Peyer's patch (tissue), 4 donors: ENCODE measurements around the gene GRHL3.

ENCODE experiments used
- POLR2A ChIP-seq, 2 donors: fragments of 450-650 bp; IDR thresholded peaks; one replicate each; pipeline ENCODE4 v1.5.1; 2017; ENCODE audit warnings: antibody characterized with exemption in 2 of 2, mild to moderate bottlenecking in 2 of 2, moderate library complexity in 2 of 2
- TF ChIP-seq, protein P1 (sequence below), 6 experiments: fragments of 450-650 bp in 4 of 6; fragments of 200-600 bp in 2 of 6; sonication (generic) in 1 of 6; IDR thresholded peaks; one replicate each; pipeline ENCODE4 v1.5.1; 2017 to 2019; ENCODE audit warnings: antibody characterized with exemption in 6 of 6, mild to moderate bottlenecking in 3 of 6, moderate library complexity in 1 of 6

DNA sequence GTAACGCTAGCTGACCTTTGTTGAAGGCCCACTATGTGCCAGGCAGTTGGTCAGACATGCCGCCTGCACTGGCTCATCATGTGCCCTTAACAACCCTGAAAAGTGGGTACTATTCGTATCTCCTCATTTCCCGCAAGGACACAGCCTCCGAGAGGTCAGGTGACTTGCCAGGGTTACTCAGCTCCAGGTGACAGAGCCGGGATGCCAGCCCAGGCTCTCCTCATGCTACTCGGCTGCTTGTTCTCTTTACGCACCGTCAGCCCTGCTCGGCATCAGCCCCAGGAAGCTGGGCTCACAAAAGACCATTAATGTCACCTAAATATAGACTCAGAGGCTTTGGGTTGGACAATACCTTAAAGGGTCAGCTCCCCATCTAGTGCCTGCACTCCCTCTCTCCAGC is 29.0 kb downstream of the GRHL3 start:
- TF ChIP-seq POLR2A (IDR thresholded peaks at IDR 0.05), result no peak
- TF ChIP-seq, protein P1, sequence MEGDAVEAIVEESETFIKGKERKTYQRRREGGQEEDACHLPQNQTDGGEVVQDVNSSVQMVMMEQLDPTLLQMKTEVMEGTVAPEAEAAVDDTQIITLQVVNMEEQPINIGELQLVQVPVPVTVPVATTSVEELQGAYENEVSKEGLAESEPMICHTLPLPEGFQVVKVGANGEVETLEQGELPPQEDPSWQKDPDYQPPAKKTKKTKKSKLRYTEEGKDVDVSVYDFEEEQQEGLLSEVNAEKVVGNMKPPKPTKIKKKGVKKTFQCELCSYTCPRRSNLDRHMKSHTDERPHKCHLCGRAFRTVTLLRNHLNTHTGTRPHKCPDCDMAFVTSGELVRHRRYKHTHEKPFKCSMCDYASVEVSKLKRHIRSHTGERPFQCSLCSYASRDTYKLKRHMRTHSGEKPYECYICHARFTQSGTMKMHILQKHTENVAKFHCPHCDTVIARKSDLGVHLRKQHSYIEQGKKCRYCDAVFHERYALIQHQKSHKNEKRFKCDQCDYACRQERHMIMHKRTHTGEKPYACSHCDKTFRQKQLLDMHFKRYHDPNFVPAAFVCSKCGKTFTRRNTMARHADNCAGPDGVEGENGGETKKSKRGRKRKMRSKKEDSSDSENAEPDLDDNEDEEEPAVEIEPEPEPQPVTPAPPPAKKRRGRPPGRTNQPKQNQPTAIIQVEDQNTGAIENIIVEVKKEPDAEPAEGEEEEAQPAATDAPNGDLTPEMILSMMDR (IDR thresholded peaks at IDR 0.05), result no peak
